ENCODE measurements around the gene MID1IP1.
A peak's percentile ranks its signal among the peaks of the same experiment; 100 is the strongest.

Gene MID1IP1

DNA sequence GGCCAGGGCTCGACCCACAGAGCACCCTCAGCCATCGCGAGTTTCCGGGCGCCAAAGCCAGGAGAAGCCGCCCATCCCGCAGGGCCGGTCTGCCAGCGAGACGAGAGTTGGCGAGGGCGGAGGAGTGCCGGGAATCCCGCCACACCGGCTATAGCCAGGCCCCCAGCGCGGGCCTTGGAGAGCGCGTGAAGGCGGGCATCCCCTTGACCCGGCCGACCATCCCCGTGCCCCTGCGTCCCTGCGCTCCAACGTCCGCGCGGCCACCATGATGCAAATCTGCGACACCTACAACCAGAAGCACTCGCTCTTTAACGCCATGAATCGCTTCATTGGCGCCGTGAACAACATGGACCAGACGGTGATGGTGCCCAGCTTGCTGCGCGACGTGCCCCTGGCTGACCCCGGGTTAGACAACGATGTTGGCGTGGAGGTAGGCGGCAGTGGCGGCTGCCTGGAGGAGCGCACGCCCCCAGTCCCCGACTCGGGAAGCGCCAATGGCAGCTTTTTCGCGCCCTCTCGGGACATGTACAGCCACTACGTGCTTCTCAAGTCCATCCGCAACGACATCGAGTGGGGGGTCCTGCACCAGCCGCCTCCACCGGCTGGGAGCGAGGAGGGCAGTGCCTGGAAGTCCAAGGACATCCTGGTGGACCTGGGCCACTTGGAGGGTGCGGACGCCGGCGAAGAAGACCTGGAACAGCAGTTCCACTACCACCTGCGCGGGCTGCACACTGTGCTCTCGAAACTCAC, 3.6 kb downstream of the MID1IP1 start:
- TF ChIP-seq, protein P1, sequence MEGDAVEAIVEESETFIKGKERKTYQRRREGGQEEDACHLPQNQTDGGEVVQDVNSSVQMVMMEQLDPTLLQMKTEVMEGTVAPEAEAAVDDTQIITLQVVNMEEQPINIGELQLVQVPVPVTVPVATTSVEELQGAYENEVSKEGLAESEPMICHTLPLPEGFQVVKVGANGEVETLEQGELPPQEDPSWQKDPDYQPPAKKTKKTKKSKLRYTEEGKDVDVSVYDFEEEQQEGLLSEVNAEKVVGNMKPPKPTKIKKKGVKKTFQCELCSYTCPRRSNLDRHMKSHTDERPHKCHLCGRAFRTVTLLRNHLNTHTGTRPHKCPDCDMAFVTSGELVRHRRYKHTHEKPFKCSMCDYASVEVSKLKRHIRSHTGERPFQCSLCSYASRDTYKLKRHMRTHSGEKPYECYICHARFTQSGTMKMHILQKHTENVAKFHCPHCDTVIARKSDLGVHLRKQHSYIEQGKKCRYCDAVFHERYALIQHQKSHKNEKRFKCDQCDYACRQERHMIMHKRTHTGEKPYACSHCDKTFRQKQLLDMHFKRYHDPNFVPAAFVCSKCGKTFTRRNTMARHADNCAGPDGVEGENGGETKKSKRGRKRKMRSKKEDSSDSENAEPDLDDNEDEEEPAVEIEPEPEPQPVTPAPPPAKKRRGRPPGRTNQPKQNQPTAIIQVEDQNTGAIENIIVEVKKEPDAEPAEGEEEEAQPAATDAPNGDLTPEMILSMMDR (IDR thresholded peaks at IDR 0.05; ENCODE audit: low read depth, low read length): no peak
- H3K4me3 ChIP-seq (ENCODE audit: low read depth, low read length): peak overlapping the region; percentile 67

DNA sequence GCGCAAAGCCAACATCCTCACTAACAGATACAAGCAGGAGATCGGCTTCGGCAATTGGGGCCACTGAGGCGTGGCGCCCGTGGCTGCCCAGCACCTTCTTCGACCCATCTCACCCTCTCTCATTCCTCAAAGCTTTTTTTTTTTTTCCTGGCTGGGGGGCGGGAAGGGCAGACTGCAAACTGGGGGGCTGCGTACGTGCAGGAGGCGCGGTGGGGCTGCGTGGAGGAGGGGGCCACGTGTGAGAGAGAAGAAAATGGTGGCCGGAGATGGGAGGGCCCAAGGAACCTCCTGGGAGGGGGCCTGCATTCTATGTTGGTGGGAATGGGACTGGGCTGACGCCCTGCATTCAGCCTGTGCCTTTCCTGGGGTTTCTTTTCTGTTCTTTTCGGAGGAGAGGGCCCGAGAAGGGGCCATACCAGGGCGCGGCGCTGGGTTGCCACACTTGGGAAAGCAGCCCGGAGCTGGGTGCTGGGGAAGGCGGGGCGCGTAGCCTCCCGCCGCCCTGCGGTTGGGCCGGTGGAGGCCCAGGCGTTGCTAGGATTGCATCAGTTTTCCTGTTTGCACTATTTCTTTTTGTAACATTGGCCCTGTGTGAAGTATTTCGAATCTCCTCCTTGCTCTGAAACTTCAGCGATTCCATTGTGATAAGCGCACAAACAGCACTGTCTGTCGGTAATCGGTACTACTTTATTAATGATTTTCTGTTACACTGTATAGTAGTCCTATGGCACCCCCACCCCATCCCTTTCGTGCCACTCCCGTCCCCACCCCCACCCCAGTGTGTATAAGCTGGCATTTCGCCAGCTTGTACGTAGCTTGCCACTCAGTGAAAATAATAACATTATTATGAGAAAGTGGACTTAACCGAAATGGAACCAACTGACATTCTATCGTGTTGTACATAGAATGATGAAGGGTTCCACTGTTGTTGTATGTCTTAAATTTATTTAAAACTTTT, 4.5 kb downstream of the MID1IP1 start:
- TF ChIP-seq, protein P1 (IDR thresholded peaks at IDR 0.05; ENCODE audit: low read depth, low read length): no peak
- H3K4me3 ChIP-seq (ENCODE audit: low read depth, low read length): peak overlapping the region; percentile 67

DNA sequence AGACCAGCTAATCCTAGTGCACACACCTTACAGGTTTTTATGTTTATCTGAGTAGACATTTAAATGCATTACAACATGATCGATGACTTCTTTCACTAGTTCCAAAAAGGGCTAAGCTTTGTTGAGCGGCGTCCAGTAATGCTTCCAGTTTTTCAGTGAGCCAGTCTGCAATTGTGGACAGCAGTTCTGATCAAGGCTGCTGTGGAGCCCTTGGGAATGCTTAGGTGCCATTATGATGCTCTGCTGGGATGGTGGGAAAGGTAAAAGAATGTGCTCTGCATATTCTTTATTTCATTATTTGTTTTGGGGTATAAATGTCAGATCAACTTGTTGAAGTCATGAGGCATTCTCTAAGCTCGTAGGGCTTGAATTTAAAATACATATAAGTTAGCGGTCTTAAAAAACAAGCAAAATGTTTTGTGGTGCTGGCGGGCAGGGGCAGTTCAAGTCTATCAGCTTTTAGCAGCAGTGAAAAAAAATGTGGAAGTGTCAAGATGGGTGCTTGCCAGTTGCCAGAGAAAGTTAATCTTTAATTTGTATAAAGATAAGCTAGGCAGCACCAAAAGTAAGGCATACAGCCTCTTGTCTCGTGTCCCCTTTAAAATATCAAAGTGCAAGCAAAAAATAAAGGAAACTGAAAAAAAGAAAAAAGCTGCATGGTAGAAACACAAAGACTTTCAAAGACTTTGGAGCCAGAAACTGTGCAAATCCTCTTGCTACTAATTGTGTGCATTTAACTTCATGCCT, 5.8 kb downstream of the MID1IP1 start:
- TF ChIP-seq, protein P1 (IDR thresholded peaks at IDR 0.05; ENCODE audit: low read depth, low read length): no peak
- H3K4me3 ChIP-seq (ENCODE audit: low read depth, low read length): peak overlapping the region; percentile 67

DNA sequence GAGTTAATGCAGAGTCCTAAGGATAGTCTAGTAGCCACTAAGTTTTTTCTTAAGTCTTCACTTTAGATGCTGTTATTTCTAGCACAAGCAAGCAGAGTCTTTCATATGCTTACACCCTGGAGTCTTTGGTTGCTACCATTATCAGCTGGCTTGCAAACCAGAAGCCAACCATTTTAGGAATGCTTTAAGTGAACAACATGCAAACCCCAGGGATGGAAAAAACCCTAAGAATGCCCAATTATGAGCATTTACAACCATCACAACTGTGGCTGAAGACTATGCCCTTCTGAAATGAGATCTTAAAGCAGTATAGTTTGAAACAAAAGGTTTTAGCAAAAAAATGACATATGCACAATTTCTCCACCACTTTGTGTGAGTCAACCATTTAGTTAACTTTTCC, 6.6 kb downstream of the MID1IP1 start:
- H3K4me3 ChIP-seq (ENCODE audit: low read depth, low read length): no peak overlapping the region
- TF ChIP-seq, protein P1 (IDR thresholded peaks at IDR 0.05; ENCODE audit: low read depth, low read length): no peak

DNA sequence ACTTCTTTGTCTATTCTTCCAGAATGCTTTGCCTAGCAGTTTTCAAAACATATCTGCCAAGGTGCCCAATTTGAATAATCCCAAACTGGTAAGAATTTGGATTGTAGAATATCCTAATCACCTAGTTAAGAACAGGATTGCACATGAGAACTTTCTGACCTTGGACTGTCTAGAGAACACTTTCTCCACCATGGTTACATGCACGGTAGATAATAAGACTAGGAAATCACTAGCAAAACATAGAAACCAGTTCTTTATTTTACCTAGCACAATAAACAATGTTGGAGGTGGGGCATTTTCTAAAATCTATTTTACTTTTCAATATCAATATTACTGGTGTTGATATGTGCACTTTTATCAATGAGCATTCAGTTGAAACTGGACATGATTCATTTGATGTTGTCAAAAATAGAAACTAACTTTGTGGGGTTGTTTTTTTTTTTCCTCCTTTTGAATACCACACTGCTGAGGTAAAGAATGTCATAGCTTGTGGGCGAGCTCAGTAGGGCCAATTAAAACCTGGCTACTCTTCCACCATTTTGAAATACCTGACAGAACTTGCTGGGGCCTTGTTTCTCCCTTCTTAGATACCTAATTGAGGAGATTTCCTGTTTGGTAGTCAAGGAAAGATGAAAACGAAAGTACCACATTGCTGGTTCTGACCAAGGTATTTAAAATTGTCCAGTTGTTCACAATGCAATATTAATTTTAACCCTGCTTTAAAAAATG, 10.4 kb downstream of the MID1IP1 start:
- TF ChIP-seq, protein P1 (IDR thresholded peaks at IDR 0.05; ENCODE audit: low read depth, low read length): no peak
- no peak overlapping the region for H3K4me3 ChIP-seq (ENCODE audit: low read depth, low read length)

DNA sequence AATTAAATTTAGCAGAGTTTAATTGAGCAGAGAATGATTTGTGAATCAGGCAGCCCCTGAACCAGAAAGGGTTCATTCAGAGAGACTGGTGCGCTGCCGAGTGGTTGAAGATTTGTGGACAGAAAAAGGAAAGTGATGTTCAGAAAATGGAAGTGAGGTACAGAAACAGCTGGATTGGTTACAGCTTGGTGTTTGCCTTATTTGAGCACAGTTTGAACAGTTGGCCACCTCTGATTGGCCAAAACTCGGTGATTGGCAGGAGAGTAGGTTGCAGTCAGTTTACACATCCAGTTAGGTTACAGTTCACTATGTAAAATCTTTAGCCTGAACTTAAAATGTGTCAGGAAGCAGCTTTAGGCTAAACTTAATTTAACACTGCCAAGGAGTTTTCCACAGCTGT, 14.9 kb downstream of the MID1IP1 start:
- TF ChIP-seq, protein P1 (IDR thresholded peaks at IDR 0.05; ENCODE audit: low read depth, low read length): no peak

More for the DNA sequence above, 14.9 kb downstream of the MID1IP1 start:
- no peak overlapping the region for H3K4me3 ChIP-seq (ENCODE audit: low read depth, low read length)
